GM21367 (cell line): Measurements from ENCODE around the gene TMEM14A.
"Not testable (repeated sequence)": the region's sequence is repeated elsewhere in the genome, so short reads cannot be mapped to it uniquely, and the experiment has no call there.

ENCODE experiments used
- ATAC-seq: cut with Tn5 transposase; IDR thresholded peaks from one replicate; pipeline ENCODE4 v1.9.1; 2021; ENCODE audit not compliant: unreplicated experiment

The TMEM14A gene

GRCh38 chr6:52655941-52656340 lies 15.0 kb upstream of the TMEM14A start:
- not testable (repeated sequence) for ATAC-seq

- no peak for ATAC-seq
These were observed 13.0 kb upstream of the TMEM14A start for GRCh38 chr6:52657870-52658269.

GRCh38 chr6:52661551-52661950 lies 9.4 kb upstream of the TMEM14A start:
- no peak for ATAC-seq

DNA sequence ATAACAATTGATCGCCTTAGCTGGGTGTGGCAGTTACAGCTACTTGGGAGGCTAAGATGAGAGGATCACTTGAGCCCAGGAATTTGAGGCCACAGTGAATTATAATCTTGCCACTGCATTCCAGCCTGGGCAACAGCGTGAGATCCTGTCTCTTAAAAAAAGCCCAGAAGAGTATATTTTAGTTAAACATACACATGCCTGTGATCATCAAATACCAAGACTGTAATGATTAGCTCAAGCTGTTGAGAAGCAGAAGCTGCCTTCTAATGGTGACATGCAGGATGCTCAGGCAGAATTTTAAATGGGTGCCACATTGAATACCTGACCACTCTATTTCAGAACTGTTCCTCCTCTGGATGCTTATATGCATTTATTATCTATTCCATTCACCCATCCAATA lies 8.9 kb upstream of the TMEM14A start:
- ATAC-seq, result no peak

DNA sequence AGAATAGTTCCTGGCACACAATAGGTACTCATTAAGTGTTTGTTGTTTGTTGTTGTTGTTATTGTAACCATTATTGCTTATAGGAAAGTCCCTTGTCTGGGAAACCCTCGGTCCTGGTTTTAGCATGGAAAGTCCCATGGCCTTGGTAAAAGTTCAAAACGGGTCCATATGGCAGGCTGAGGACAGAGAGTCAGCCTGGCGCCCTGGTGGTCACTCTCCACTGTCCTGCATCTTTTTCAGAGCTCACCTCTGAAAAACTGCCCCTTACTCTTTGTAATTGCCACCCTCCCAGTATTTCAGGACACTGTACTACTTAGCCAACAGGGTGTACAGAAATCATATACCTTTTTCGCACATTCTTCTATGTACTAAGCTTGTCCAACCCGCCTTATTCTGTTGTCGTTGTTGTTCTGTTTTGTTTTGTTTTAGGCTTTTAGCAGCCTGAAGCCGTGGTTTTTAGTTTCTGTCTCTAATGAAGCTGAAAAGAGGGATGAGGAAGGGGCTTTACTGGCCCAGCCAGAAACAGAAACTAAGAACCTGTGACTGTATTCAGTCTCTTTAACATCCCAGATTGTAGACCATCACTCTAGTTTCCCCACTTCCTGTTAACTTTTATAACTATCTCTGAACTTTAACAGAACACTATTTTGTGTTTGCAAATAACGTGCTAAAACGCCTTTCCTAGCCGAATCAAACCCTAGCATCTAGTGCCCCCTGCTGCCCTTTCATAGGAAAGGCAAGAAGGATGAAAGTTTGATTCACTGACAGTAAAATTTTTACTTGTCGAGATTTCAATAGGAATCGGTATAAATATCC lies 7.6 kb upstream of the TMEM14A start:
- no peak for ATAC-seq

GRCh38 chr6:52663936-52664185 lies 7.1 kb upstream of the TMEM14A start:
- ATAC-seq, result no peak

- ATAC-seq, result peak; percentile 85
These were observed 6.5 kb upstream of the TMEM14A start for GRCh38 chr6:52664186-52664990.

GRCh38 chr6:52664991-52665686 lies 5.8 kb upstream of the TMEM14A start:
- no peak for ATAC-seq

DNA sequence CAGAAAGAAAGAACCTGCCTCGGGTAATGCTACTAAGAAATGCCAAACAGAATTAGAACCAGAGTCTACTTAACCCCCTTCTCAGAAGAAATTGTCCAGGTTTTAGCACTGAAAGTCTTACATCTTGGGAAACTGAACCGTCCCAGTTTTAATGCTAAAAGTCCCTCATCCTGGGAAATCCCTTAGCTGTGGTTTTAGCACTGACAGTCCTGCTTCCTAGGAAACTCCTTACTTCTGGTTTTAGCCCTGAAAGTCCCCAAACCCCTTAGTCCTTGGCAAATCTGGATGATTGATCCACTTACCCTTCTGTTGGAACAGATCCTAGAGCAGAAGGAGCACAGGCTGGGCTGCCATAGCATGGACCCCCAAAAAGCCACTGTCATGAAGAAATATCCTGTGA lies 4.8 kb upstream of the TMEM14A start:
- no peak for ATAC-seq

DNA sequence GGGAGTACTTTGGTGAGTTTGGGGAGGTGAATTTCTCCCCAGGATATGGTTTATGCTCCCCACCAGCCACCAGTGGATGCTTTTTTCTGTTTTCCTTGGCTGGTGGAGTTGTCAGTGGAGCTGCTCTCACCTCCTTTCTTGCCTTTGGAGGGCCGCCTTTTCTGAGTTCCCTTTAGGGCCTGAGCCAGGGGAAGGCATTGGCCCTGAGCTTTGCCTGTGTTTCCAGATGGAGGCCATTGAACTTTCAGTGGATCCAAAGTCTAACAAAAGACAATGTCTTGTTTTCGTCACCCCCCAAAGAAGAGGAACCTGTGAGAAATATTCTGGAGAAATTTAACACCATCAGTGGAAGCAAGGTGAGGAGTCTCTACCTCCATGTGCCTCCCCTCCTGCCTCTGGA lies 4.4 kb upstream of the TMEM14A start:
- ATAC-seq, result no peak

DNA sequence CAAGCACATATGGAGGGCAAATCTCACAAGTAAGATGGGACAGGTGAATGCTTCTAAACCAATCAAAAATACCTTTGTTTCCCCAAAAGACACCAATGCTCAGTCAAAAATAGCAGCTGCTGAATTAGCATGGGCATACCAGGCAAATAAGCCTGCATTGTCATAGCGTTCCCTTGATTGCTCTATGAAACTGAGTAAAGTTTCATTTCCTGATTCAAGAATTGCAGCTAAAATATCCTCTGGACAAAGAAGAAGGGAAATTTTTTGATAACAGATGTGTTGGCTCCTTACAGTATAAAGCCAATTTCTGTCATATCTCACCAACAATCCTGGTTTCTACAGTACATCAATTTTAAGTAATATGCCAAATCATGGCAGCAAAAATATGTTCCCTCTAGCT lies 3.3 kb upstream of the TMEM14A start:
- ATAC-seq, result peak; percentile 20

DNA sequence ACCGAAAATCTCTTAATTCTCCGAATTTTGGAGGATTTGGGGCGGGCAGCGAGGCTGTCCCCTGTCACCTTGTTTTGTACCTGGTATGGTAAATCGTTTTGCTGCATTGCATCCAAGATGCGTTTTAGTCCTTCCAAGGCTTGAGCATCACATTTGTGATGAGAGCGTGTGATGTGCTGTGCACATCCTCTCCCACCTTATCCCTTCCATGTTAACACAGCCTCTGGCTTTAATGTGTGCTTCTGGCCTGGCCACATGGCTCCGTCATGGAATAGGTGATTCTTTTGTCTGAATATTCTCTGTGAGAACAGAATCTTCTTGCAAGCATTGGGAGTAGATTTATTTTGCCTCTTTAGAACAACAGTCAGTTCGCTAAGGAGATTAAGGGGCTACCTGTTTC lies 763 bp downstream of the TMEM14A start:
- no peak for ATAC-seq

DNA sequence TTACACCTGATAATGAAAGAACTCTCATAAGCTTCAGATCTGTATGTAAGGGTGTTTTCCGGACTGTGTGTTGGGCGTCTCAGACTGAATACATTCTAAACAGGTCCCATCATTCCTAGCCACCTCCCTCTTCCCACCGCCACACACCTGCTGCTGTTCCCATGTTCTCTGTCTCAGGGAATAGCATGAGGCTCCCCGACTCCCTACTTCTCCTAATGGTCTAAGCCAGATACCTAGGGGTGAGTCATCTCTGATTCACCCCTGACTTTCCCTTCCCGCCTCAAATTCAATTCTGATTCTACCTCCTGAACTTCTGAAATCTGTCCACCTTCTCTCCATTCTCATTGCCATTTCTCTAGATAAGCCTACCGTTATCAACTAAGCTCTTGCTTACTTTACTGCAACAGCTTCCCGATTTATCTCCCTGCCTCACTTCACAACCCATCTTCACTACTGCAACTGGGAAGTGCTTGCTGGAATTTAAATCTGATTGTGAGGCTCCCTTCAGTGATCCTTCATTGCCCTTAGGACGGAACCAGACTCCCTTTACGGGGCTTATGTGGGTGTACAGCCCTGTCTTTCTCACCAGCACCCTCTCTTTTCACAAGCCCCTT lies 1.6 kb downstream of the TMEM14A start:
- ATAC-seq, result no peak

DNA sequence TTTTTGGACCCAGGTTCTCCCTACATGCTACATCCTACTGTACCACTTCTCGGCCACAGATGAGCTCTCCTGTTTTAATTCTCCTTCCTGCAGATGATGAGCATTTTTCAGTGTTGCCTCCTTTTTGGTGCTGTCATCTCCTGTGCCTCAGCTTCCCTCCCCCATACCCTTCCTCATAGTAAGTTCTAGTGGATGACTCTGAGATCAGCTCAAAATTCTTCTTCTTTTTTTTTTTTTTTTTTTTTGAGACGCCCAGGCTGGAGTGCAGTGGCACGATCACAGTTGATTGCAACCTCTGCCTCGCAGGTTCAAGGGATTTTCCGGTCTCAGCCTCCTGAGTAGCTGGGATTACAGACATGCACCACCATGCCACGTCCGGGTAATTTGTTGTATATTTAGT lies 3.8 kb downstream of the TMEM14A start:
- ATAC-seq, result no peak

DNA sequence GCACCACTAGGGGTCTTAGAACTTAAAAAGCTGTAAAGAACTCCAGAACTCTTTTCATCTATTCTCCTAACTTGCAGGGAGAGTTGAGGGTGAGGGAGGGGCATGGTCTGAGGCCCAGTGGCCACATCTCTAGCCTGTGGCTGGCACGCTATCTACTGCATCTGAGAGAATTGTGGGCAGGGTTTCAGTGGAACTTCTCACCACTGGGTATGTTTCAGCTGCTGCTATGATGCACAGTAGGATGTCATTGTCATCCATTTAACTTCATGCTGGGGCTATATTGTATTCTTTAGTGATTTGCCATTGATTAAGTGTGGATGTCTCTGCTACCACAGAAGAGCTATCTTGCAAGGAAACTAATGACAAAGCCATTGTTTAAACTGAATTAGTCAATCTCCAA lies 4.5 kb downstream of the TMEM14A start:
- ATAC-seq, result no peak

GRCh38 chr6:52676631-52677030 lies 5.7 kb downstream of the TMEM14A start:
- ATAC-seq, result not testable (repeated sequence)

DNA sequence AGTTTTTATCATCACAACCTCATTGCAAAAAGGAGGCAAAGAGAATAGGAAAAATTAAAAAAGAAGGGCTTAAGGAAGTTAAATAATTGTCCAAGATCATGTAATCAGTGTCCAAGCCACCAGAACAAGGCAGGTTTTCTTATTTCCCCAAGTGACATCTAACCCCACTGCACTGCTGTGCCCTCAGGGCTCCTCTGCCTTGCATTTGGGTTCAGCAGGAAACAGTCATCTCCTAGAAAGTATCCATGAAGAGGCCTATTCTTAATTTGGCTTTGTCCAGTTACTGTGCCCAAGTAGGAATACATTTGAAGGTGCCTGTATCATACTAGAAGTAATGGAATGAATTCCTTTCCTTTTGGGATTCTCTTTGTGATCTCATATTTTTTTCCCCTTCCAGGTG lies 10.5 kb downstream of the TMEM14A start:
- no peak for ATAC-seq

- ATAC-seq, result no peak
These were observed 16.2 kb downstream of the TMEM14A start for GRCh38 chr6:52686878-52687699.

- no peak for ATAC-seq
These were observed 18.9 kb downstream of the TMEM14A start for GRCh38 chr6:52689857-52690256.

DNA sequence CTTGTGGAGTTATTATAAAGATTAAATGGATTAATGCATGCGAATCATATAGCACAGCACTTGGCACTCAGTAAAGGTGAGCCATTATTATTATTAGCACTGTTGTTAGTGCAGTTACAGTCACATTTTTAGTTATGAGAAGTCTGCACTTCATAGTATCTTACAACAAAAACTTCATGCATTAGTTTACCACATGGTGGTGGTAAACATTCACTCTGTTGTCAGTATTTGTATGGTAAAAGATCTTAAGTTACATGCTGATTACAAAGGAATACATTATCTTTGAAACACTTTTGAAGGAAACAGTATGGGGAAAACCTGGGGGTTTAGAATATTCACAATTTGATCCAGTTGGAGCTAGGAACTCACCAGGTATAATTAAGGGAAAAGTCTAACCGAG lies 20.8 kb downstream of the TMEM14A start:
- no peak for ATAC-seq

- no peak for ATAC-seq
These were observed 22.9 kb downstream of the TMEM14A start for GRCh38 chr6:52693773-52694172.
